Esophagus (tissue), 2 donors: Measurements from ENCODE around the gene DPEP2. TPM values are rescaled to one million over a fixed set of nuclear protein-coding genes. Genes with fewer than 3 reads are reported as not detected.

ENCODE experiments used
- H3K27ac ChIP-seq, 2 donors: one replicate each; pipeline ENCODE4 v1.5.1; 2013; ENCODE audit warnings: low read depth in 2 of 2, mild to moderate bottlenecking in 2 of 2, inconsistent platforms in 1 of 2, low read length in 1 of 2, moderate library complexity in 1 of 2
- H3K27me3 ChIP-seq, 2 donors: one replicate each; pipeline ENCODE4 v1.6.1; 2013; ENCODE audit warnings: low read length in 2 of 2, control low read depth in 1 of 2, mild to moderate bottlenecking in 1 of 2; ENCODE audit not compliant: insufficient read depth in 2 of 2, control insufficient read depth in 1 of 2
- H3K36me3 ChIP-seq, 2 donors: one replicate each; pipeline ENCODE4 v1.6.1; 2013; ENCODE audit warnings: low read length in 1 of 2; ENCODE audit not compliant: control insufficient read depth in 2 of 2, insufficient read depth in 2 of 2
- H3K4me1 ChIP-seq, 2 donors: one replicate each; pipeline ENCODE4 v1.6.1; 2013; ENCODE audit warnings: low read length in 1 of 2; ENCODE audit not compliant: control insufficient read depth in 2 of 2, insufficient read depth in 2 of 2
- H3K4me3 ChIP-seq, 2 donors: one replicate each; pipeline ENCODE4 v1.5.1; 2013; ENCODE audit warnings: low read length in 2 of 2, mild to moderate bottlenecking in 2 of 2, low read depth in 1 of 2, moderate library complexity in 1 of 2
- H3K9me3 ChIP-seq, 2 donors: one replicate each; pipeline ENCODE4 v1.6.1; 2013; ENCODE audit warnings: mild to moderate bottlenecking in 2 of 2, low read depth in 1 of 2, low read length in 1 of 2, moderate library complexity in 1 of 2; ENCODE audit not compliant: control insufficient read depth in 2 of 2, insufficient read depth in 1 of 2
- WGBS, 2 donors: extraction: QIAGEN DNeasy Blood & Tissue Kit; methylation state at CpG; one replicate each; pipeline ENCODE4 v1.1.7; 2013; 5-methylcytosine and 5-hydroxymethylcytosine counted together
- polyA plus RNA-seq, 2 donors: library from polyadenylated mRNA; stranded (reverse); fragments of 200-250 nt; gene quantifications; one replicate each; pipeline ENCODE4 v1.2.3, GENCODE V29; 2013
- donor health status: healthy with polysubstance abuse.
- donor health status: Bipolar disorder and iron deficiency.

Gene DPEP2
- polyA plus RNA-seq, 2 donors, result 0.41 to 0.57 TPM

GRCh38 chr16:67962135-67962534 lies 37.1 kb downstream of the DPEP2 start:
- Histone ChIP-seq H3K27ac (no peak overlapping the region), H3K4me3 (no peak overlapping the region), H3K36me3 (peaks cover 4 to 12% of the 10 kb centered on the region in 2 donors), H3K27me3 (no peaks in the 10 kb centered on the region), H3K4me1 (peaks cover 15 to 39% of the 10 kb centered on the region in 2 donors), H3K9me3 (no peaks in the 10 kb centered on the region)
- 75 to 79% methylated on average over 8 of the region's 8 CpGs for WGBS, 2 donors

- Histone ChIP-seq H3K4me1 (peaks cover 15 to 33% of the 10 kb centered on the region in 2 donors), H3K27me3 (no peaks in the 10 kb centered on the region), H3K9me3 (no peaks in the 10 kb centered on the region), H3K4me3 (no peak overlapping the region), H3K36me3 (peaks cover 4 to 12% of the 10 kb centered on the region in 2 donors), H3K27ac (no peak overlapping the region)
- WGBS, 2 donors, result 38 to 43% methylated on average over 13 of the region's 13 CpGs
These were observed 37.7 kb downstream of the DPEP2 start for GRCh38 chr16:67961551-67961957.

- H3K36me3 ChIP-seq, result peaks cover 4 to 18% of the 10 kb centered on the region in 2 donors
These were observed 39.6 kb downstream of the DPEP2 start for GRCh38 chr16:67959536-67960329.

GRCh38 chr16:67957622-67958021 lies 41.7 kb downstream of the DPEP2 start:
- WGBS, 2 donors, result 97 to 98% methylated on average over 9 of the region's 9 CpGs
- no peak overlapping the region for H3K27ac ChIP-seq
- H3K4me1 ChIP-seq, result peaks cover 8 to 23% of the 10 kb centered on the region in 2 donors
- peaks cover 0 to 22% of the 10 kb centered on the region in 2 donors for H3K36me3 ChIP-seq
- H3K4me3 ChIP-seq, result no peak overlapping the region
- H3K9me3 ChIP-seq, result no peaks in the 10 kb centered on the region
- H3K27me3 ChIP-seq, result no peaks in the 10 kb centered on the region

More at GRCh38 chr16:67959536-67960329, 39.6 kb downstream of the DPEP2 start:
- H3K27me3 ChIP-seq, result no peaks in the 10 kb centered on the region
- WGBS, 2 donors, result 54 to 68% methylated on average over 11 of the region's 11 CpGs
- H3K4me3 ChIP-seq, result no peak overlapping the region
- peaks cover 11 to 26% of the 10 kb centered on the region in 2 donors for H3K4me1 ChIP-seq
- no peaks in the 10 kb centered on the region for H3K9me3 ChIP-seq
- peak overlapping the region; percentile 17 to 43 for H3K27ac ChIP-seq

GRCh38 chr16:67954421-67955196 lies 44.7 kb downstream of the DPEP2 start:
- Histone ChIP-seq H3K36me3 (peaks cover 0 to 36% of the 10 kb centered on the region in 2 donors), H3K27me3 (no peaks in the 10 kb centered on the region), H3K9me3 (no peaks in the 10 kb centered on the region), H3K4me3 (no peak overlapping the region), H3K27ac (no peak overlapping the region), H3K4me1 (peaks cover 0 to 7% of the 10 kb centered on the region in 2 donors)
- 85 to 88% methylated on average over 10 of the region's 10 CpGs for WGBS, 2 donors

- Histone ChIP-seq H3K27me3 (no peaks in the 10 kb centered on the region), H3K4me1 (peaks cover 0 to 3% of the 10 kb centered on the region in 2 donors), H3K27ac (no peak overlapping the region), H3K36me3 (peaks cover 1 to 36% of the 10 kb centered on the region in 2 donors), H3K9me3 (no peaks in the 10 kb centered on the region), H3K4me3 (no peak overlapping the region)
- 89 to 93% methylated on average over 8 of the region's 8 CpGs for WGBS, 2 donors
These were observed 45.5 kb downstream of the DPEP2 start for GRCh38 chr16:67953641-67954375.

GRCh38 chr16:67951485-67951884 lies 47.8 kb downstream of the DPEP2 start:
- H3K36me3 ChIP-seq, result peaks cover 3 to 45% of the 10 kb centered on the region in 2 donors
- H3K27me3 ChIP-seq, result no peaks in the 10 kb centered on the region
- H3K4me3 ChIP-seq, result no peak overlapping the region
- H3K4me1 ChIP-seq, result peaks cover 0 to 10% of the 10 kb centered on the region in 2 donors
- WGBS, 2 donors, result 56 to 59% methylated on average over 12 of the region's 12 CpGs
- peak overlapping the region in 1 of 2 donors; percentile 26 for H3K27ac ChIP-seq
- H3K9me3 ChIP-seq, result no peaks in the 10 kb centered on the region

GRCh38 chr16:67950335-67950843 lies 48.9 kb downstream of the DPEP2 start:
- Histone ChIP-seq H3K9me3 (no peaks in the 10 kb centered on the region), H3K27ac (no peak overlapping the region)

GRCh38 chr16:67949645-67950044 lies 49.6 kb downstream of the DPEP2 start:
- Histone ChIP-seq H3K4me1 (peaks cover 0 to 12% of the 10 kb centered on the region in 2 donors), H3K36me3 (peaks cover 8 to 55% of the 10 kb centered on the region in 2 donors), H3K4me3 (no peak overlapping the region), H3K27me3 (no peaks in the 10 kb centered on the region), H3K27ac (no peak overlapping the region), H3K9me3 (no peaks in the 10 kb centered on the region)
- WGBS, 2 donors, result 91% methylated on average over 11 of the region's 11 CpGs

More at GRCh38 chr16:67950335-67950843, 48.9 kb downstream of the DPEP2 start:
- peaks cover 0 to 10% of the 10 kb centered on the region in 2 donors for H3K4me1 ChIP-seq
- H3K36me3 ChIP-seq, result peaks cover 8 to 55% of the 10 kb centered on the region in 2 donors
- H3K27me3 ChIP-seq, result no peaks in the 10 kb centered on the region
- no peak overlapping the region for H3K4me3 ChIP-seq
- 86 to 90% methylated on average over 16 of the region's 16 CpGs for WGBS, 2 donors
